Tibial artery (tissue), 4 donors: ENCODE results near the gene BTAF1.

Experiments used
- DNase-seq, 2 donors: peaks; one replicate each; pipeline ENCODE4 v3.0.0-alpha.2; 2019
- H3K27ac ChIP-seq, 2 donors: fragments of 200-600 bp; sonication (generic) in 1 of 2; 1 replicate in 1 of 2; 2 replicates in 1 of 2; pipeline ENCODE4 v1.5.1; 2018 to 2019; ENCODE audit warnings: mild to moderate bottlenecking in 1 of 2
- H3K27me3 ChIP-seq, 2 donors: fragments of 200-600 bp; sonication (generic) in 1 of 2; one replicate each; pipeline versions ENCODE4 v1.5.1 to v1.6.0; 2016 to 2019
- H3K36me3 ChIP-seq, 3 donors: fragments of 200-600 bp; sonication (generic) in 2 of 3; one replicate each; pipeline ENCODE4 v1.5.1; 2016 to 2019; ENCODE audit warnings: mild to moderate bottlenecking in 2 of 3
- H3K4me1 ChIP-seq, 4 donors: fragments of 200-600 bp; sonication (generic) in 2 of 4; 1 replicate in 3 of 4; 2 replicates in 1 of 4; pipeline ENCODE4 v1.5.1; 2016 to 2019
- H3K4me3 ChIP-seq, 2 donors: fragments of 200-600 bp; sonication (generic) in 1 of 2; 1 replicate in 1 of 2; 2 replicates in 1 of 2; pipeline ENCODE4 v1.5.1; 2018 to 2019; ENCODE audit warnings: mild to moderate bottlenecking in 2 of 2
- H3K9me3 ChIP-seq, 3 donors: fragments of 200-600 bp; sonication (generic) in 1 of 3; one replicate each; pipeline ENCODE4 v1.5.1; 2016 to 2019
- CTCF ChIP-seq, 2 experiments: fragments of 200-600 bp in 1 of 2; fragments of 450-650 bp in 1 of 2; IDR thresholded peaks; one replicate each; pipeline ENCODE4 v1.5.1; 2017 to 2019; ENCODE audit warnings: antibody characterized with exemption in 2 of 2, mild to moderate bottlenecking in 1 of 2, moderate library complexity in 1 of 2
- intact Hi-C: fragments of 100-400 bp; cut with DNase I; formaldehyde crosslinking; loops from one replicate; pipeline ENCODE4 v1.15.0; 2023; ENCODE audit warnings: low total_unique reads

Gene BTAF1

GRCh38 chr10:92001995-92002394 lies 78.4 kb downstream of the BTAF1 start:
- Histone ChIP-seq H3K36me3 (peaks cover 37 to 47% (median 40%) of the 10 kb centered on the region in 3 donors), H3K4me1 (no peaks in the 10 kb centered on the region), H3K9me3 (no peaks in the 10 kb centered on the region), H3K4me3 (no peak overlapping the region), H3K27ac (no peak overlapping the region), H3K27me3 (no peaks in the 10 kb centered on the region)
- intact Hi-C loops: no loop called here
- no peak for TF ChIP-seq CTCF (IDR thresholded peaks at IDR 0.05)
- no peak for DNase-seq

- Histone ChIP-seq H3K9me3 (no peaks in the 10 kb centered on the region), H3K4me3 (no peak overlapping the region), H3K4me1 (no peaks in the 10 kb centered on the region), H3K27me3 (no peaks in the 10 kb centered on the region), H3K36me3 (peaks cover 24 to 48% (median 41%) of the 10 kb centered on the region in 3 donors), H3K27ac (no peak overlapping the region)
- no peak for DNase-seq
- no peak for TF ChIP-seq CTCF (IDR thresholded peaks at IDR 0.05)
- intact Hi-C loops: no loop called here
Observed at GRCh38 chr10:92003258-92003657, 79.7 kb downstream of the BTAF1 start.

- no peak for DNase-seq
- no peak for TF ChIP-seq CTCF (IDR thresholded peaks at IDR 0.05)
- H3K27ac ChIP-seq: no peak overlapping the region
Observed at GRCh38 chr10:92005978-92006377, 82.4 kb downstream of the BTAF1 start.

GRCh38 chr10:92009445-92009844 lies 85.9 kb downstream of the BTAF1 start:
- Histone ChIP-seq H3K9me3 (no peaks in the 10 kb centered on the region), H3K4me3 (no peak overlapping the region), H3K36me3 (peaks cover 52 to 53% (median 52%) of the 10 kb centered on the region in 3 donors), H3K4me1 (no peaks in the 10 kb centered on the region), H3K27me3 (no peaks in the 10 kb centered on the region), H3K27ac (no peak overlapping the region)
- intact Hi-C loops: no loop called here
- no peak for TF ChIP-seq CTCF (IDR thresholded peaks at IDR 0.05)
- DNase-seq: no peak

More at GRCh38 chr10:92005978-92006377, 82.4 kb downstream of the BTAF1 start:
- Histone ChIP-seq H3K36me3 (peaks cover 38 to 42% (median 39%) of the 10 kb centered on the region in 3 donors), H3K4me1 (no peaks in the 10 kb centered on the region), H3K4me3 (no peak overlapping the region), H3K9me3 (no peaks in the 10 kb centered on the region), H3K27me3 (no peaks in the 10 kb centered on the region)
- intact Hi-C loops: no loop called here

- Histone ChIP-seq H3K9me3 (no peaks in the 10 kb centered on the region), H3K27me3 (no peaks in the 10 kb centered on the region), H3K36me3 (peaks cover 48 to 60% (median 60%) of the 10 kb centered on the region in 3 donors), H3K4me1 (no peaks in the 10 kb centered on the region), H3K27ac (no peak overlapping the region), H3K4me3 (no peak overlapping the region)
- DNase-seq: no peak
- no peak for TF ChIP-seq CTCF (IDR thresholded peaks at IDR 0.05)
- intact Hi-C loops: no loop called here
Observed at GRCh38 chr10:92010047-92010735, 86.6 kb downstream of the BTAF1 start.
